C4-2B (cell line): ENCODE measurements around the gene LCP2.
"Not testable (repeated sequence)": the region's sequence is repeated elsewhere in the genome, so short reads cannot be mapped to it uniquely, and the experiment has no call there.

ENCODE experiments used
- H3K27ac ChIP-seq: fragments of 450-650 bp; 2 replicates; pipeline ENCODE4 v1.5.1; 2017
- ZFX ChIP-seq: fragments of 450-650 bp; IDR thresholded peaks from 2 replicates; pipeline ENCODE4 v1.6.1; 2017
- TF ChIP-seq, protein P1 (sequence below): fragments of 450-650 bp; conservative IDR thresholded peaks from 2 replicates; pipeline ENCODE4 v1.5.1; 2017; ENCODE audit warnings: mild to moderate bottlenecking

The LCP2 gene

DNA sequence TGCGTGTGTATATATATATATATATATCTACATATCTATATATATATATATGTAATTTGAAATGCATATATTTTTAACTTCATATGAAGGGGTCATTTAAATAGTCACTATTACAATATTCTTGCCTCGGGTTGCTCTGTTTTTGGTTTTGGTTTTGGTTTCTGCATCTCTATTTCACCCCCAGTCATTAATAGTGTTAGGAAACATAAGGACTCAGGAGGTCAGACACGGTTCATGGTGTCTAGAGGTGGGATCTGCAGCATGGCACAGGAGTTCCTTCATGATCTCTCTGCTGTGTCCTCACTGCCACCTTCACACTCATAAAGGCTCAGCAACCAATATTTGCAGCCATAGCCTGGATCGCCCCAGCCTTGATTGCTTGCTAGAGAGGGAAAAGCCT is 48.2 kb downstream of the LCP2 start:
- TF ChIP-seq ZFX, result no peak
- TF ChIP-seq, protein P1, sequence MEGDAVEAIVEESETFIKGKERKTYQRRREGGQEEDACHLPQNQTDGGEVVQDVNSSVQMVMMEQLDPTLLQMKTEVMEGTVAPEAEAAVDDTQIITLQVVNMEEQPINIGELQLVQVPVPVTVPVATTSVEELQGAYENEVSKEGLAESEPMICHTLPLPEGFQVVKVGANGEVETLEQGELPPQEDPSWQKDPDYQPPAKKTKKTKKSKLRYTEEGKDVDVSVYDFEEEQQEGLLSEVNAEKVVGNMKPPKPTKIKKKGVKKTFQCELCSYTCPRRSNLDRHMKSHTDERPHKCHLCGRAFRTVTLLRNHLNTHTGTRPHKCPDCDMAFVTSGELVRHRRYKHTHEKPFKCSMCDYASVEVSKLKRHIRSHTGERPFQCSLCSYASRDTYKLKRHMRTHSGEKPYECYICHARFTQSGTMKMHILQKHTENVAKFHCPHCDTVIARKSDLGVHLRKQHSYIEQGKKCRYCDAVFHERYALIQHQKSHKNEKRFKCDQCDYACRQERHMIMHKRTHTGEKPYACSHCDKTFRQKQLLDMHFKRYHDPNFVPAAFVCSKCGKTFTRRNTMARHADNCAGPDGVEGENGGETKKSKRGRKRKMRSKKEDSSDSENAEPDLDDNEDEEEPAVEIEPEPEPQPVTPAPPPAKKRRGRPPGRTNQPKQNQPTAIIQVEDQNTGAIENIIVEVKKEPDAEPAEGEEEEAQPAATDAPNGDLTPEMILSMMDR, result no peak
- H3K27ac ChIP-seq, result no peak overlapping the region

DNA sequence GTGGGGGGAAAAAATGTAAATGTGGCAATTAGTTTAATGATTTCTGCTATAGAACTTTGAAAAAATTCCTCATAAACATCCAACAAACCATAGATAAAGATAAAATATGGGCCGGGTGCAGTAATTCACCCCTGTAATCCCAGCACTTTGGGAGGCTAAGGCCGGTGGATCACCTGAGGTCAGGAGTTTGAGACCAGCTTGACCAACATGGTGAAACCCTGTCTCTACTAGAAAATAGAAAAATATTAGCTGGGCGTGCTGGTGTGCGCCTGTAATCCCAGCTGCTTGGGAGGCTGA is 48.7 kb downstream of the LCP2 start:
- H3K27ac ChIP-seq, result not testable (repeated sequence)

DNA sequence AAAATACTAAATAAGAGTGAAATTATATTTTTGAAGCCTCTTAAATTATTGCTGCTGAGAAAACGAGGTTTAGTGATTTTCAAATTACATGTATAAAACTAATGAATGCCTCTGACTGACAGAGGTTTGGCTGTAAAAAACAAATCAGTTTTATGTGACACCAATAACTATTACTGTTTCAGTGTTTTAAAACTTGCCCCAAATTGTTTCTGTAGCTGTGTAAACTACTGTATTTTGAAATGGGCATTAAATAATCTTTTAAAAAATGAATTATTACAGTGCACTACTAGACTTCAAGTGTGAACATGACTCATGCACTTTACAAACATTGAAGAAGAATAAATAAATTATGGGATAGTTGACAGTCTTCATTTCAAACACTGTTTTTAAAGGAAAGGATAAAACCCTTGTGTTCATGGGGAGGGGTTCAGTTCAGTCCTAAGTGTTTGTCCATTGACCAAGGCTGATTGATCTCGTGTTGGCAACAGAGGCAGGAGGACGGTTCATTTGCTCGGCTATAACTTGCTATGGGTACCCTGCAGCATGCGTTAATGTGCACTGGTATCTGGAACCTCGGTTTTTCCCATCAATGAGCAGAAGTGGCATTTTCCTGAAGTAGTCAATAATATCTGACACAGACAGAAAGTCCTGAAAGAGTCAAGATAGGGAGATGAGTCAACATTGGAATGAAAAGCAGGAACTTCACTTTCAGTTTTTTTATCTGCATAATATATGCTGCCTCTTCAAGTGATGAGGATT is 49.2 kb downstream of the LCP2 start:
- no peak for TF ChIP-seq ZFX
- TF ChIP-seq, protein P1, result no peak

DNA sequence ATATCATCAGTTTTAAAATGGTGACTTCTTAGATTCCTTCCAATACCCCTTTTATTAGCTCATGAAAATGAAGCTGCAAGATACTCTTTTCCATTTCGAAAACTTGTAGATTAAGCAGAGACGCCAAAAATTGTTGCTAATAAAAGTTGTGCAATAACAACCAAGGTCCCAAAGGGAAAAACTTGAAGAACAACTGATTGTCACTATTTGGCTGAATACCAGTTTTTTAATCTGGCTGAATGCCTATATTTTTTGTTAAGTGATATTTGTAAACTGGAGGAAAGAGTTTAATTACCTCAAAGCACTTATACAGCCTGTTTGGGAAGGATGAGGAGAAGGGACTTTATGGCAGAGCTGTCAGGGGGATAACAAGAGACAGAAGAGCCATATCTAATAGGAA is 50.2 kb downstream of the LCP2 start:
- TF ChIP-seq ZFX, result no peak
- TF ChIP-seq, protein P1, result no peak
- no peak overlapping the region for H3K27ac ChIP-seq

More for the DNA sequence above, 49.2 kb downstream of the LCP2 start:
- no peak overlapping the region for H3K27ac ChIP-seq

DNA sequence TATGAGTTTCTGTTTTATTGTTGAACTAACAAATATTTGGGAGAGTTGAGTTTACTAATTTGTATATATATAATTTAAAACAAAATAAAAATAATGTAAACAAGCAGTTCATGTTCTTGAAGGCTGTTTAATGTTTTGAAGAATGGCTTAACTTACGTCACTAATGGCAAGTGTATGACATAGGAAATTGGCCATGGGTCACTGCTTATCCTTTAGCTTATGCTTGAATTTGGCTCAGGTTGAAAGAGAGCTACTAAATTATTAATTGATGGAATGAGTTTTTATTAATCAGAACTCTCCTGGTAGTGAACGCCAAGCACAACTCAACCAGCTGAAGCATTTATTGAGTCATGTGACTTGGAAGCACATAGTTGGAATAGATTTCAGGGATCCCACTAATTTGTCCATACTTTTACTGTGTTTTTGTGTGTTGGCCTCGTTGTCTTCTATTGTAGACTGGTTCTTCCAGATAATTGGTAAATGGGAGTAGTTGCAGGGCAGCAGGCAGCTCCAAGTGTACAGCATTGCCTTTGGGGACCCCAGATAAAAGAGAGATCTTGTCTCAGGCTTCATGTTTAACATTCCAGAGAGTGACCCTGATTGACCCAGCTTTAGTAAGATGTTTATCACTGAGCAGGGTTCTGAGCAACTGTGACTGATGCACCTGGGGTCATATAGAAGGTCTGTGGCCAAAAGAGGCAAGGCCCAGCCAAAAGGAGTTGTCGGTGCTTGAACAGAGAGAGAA is 51.3 kb downstream of the LCP2 start:
- H3K27ac ChIP-seq, result no peak overlapping the region
- no peak for TF ChIP-seq ZFX
- TF ChIP-seq, protein P1, result no peak

DNA sequence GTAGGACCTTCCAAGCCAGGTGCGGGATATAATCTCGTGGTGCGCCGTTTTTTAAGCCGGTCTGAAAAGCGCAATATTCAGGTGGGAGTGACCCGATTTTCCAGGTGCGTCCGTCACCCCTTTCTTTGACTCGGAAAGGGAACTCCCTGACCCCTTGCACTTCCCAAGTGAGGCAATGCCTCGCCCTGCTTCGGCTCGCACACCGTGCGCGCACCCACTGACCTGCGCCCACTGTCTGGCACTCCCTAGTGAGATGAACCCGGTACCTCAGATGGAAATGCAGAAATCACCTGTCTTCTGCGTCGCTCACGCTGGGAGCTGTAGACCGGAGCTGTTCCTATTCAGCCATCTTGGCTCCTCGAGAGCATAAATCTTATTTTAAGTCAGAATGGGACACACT is 52.1 kb downstream of the LCP2 start:
- H3K27ac ChIP-seq, result not testable (repeated sequence)

DNA sequence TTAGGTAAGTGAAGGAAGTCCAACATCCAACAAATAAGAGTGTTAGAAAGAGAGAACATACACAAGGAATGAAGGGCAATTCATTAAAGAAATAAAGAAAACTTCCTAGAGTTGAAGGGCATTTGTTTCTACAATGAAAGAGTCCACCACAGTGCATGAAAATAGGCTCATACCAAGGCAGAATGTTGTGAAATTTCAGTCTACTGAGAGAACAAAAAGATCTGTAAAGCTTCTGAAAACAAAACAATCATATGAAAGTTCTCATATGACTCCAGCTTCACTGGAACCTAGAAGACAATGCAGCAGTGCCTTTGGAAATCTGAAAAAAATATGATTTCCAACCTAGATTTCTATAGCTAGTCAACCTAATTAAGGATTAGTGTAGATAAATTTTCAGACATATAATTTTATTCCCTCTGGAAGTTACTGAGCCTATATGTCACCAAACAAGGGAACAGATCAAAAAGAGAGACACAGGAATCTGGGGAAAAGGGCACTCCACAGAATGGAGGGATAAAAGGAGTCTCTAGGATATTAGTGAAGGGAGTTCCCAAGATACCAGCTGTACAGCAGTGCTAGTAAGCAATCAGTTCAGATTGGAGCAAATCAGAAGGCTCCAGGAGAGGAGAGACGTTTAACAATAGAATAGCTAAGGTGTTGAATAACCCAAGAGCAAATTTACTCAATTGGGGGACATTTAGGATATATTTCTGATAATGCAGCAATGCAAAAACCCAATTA is 59.0 kb downstream of the LCP2 start:
- TF ChIP-seq, protein P1, result no peak
- no peak for TF ChIP-seq ZFX
- no peak overlapping the region for H3K27ac ChIP-seq
